HG03439 (cell line): ENCODE results near the gene HAGHL.
"Not testable (repeated sequence)": the region's sequence is repeated elsewhere in the genome, so short reads cannot be mapped to it uniquely, and the experiment has no call there.

Source experiments
- ATAC-seq: cut with Tn5 transposase; IDR thresholded peaks from one replicate; pipeline ENCODE4 v1.9.1; 2021; ENCODE audit warnings: mild to moderate bottlenecking, moderate library complexity; ENCODE audit not compliant: unreplicated experiment

Gene HAGHL

GRCh38 chr16:687499-687898 lies 39.4 kb upstream of the HAGHL start:
- ATAC-seq: no peak

GRCh38 chr16:689175-689897 lies 37.6 kb upstream of the HAGHL start:
- ATAC-seq: no peak

- not testable (repeated sequence) for ATAC-seq
These were observed 35.7 kb upstream of the HAGHL start for GRCh38 chr16:691242-691641.

- ATAC-seq: no peak
These were observed 34.4 kb upstream of the HAGHL start for GRCh38 chr16:692356-693108.

GRCh38 chr16:693364-693763 lies 33.5 kb upstream of the HAGHL start:
- no peak for ATAC-seq

- no peak for ATAC-seq
These were observed 33.1 kb upstream of the HAGHL start for GRCh38 chr16:693766-694165.

GRCh38 chr16:694187-694862 lies 32.6 kb upstream of the HAGHL start:
- no peak for ATAC-seq

GRCh38 chr16:694863-695354 lies 32.0 kb upstream of the HAGHL start:
- ATAC-seq: no peak

GRCh38 chr16:695355-696089 lies 31.4 kb upstream of the HAGHL start:
- ATAC-seq: no peak

- no peak for ATAC-seq
These were observed 27.8 kb upstream of the HAGHL start for GRCh38 chr16:698911-699671.

- ATAC-seq: no peak
These were observed 26.0 kb upstream of the HAGHL start for GRCh38 chr16:700684-701584.

GRCh38 chr16:702341-702740 lies 24.6 kb upstream of the HAGHL start:
- no peak for ATAC-seq

GRCh38 chr16:703406-703805 lies 23.5 kb upstream of the HAGHL start:
- no peak for ATAC-seq

- no peak for ATAC-seq
These were observed 22.9 kb upstream of the HAGHL start for GRCh38 chr16:704047-704446.

- ATAC-seq: no peak
These were observed 22.1 kb upstream of the HAGHL start for GRCh38 chr16:704552-705380.

GRCh38 chr16:705431-706188 lies 21.3 kb upstream of the HAGHL start, which contains the start of gene FBXL16:
Gene FBXL16 (minus strand): TSS chr16:705801. CDS start chr16:697405, 8,396 bp downstream.
- ATAC-seq: no peak

GRCh38 chr16:706189-707061 lies 20.5 kb upstream of the HAGHL start:
- ATAC-seq: no peak
